Stimulated activated CD4-positive, alpha-beta T cell treated with anti-CD3 and anti-CD28 coated beads, Interleukin-15, amount 100 ng/mL, for 48 hours (primary cell): ENCODE measurements around the gene SUMO1.

Experiments
- DNase-seq, 2 donors: peaks; one replicate each; pipeline ENCODE4 v3.0.0-alpha.2; 2020; ENCODE audit warnings: low read depth in 2 of 2

The SUMO1 gene

GRCh38 chr2:202201220-202202160 is 36.9 kb downstream of the SUMO1 start:
- DNase-seq, result no peak

GRCh38 chr2:202196727-202197126 is 41.7 kb downstream of the SUMO1 start:
- no peak for DNase-seq

DNA sequence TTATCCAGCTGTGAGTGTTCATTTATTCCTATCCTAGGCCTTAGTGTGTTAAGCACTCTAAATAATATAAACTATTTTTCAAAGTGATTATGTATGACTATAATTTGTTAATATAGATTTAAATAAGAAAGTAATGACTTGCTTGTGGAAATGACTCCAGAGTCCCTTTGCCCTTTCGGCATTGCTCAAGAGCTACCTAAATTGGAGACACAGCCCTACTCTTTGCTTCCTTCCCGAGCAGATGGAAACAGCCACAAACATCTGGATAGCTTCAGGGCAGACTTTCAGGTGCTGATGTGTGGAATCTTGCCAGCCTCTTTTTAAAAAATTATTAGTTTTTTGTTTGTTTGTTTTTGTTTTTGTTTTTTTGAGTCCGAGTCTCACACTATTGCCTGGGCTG is 44.0 kb downstream of the SUMO1 start:
- no peak for DNase-seq

GRCh38 chr2:202193881-202194353 is 44.5 kb downstream of the SUMO1 start:
- no peak for DNase-seq

DNA sequence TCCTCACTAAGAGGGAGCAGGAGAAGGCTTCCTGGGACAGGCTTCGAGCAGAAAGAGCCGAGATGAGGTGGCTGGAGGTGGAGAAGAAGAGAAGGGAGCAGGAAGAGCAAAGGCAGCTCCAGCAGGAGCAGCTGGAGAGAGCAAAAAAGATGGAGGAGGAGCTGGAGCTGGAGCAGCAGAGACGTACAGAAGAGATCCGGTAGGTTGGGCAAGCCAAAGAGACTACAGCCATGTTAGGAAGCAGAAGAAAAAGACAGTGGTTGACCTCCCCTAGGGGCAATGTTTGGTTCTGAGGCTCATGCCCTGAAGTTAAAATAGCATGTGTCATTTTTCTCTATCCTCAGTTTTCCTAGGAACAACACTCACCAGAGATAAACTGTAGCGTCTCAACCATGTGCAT is 45.1 kb downstream of the SUMO1 start:
- no peak for DNase-seq

DNA sequence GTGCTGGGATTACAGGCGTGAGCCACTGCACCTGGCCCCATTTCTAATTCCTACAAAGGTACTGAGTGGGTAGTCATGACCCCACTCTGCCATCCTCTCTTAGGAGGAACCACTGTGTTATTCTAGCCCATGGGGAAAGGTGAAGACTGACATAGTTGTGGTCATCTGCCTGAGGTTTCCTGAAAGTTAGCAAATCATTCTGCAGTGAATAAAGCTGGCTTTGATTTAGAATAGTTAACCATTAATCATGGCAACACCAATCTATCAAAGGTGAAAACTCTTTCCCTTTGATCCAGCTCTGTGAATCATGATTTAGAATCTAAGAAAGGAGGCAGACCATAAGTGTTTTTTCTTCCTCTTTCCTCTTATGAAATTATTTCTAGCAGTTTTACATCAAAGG is 50.8 kb downstream of the SUMO1 start:
- DNase-seq, result no peak

DNA sequence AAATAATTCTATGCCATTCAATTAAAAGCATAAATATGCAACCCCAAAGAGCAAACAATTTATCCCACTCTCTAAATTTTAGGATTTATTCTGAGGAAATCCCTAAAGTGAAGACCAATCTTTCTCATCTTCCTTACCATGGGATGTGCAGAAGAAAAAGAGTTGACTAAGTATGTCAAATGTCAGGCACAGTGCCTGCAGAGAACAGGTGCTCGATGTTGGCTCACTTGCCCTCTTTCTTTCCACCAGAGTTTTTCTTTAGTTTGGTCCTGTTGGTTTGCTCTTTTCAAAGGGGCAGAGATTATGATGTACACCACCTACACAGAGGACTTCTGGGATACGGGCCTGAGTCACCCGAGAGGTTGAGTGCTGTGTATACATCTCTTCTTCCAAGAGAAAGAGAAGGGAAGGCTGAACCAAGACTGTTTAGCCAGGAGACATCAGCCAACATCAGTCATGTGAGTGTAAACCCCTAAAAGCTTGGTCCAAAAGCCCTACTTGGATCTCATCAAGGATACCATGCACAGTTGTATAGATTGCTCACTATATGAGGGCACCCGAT is 51.7 kb downstream of the SUMO1 start:
- no peak for DNase-seq

DNA sequence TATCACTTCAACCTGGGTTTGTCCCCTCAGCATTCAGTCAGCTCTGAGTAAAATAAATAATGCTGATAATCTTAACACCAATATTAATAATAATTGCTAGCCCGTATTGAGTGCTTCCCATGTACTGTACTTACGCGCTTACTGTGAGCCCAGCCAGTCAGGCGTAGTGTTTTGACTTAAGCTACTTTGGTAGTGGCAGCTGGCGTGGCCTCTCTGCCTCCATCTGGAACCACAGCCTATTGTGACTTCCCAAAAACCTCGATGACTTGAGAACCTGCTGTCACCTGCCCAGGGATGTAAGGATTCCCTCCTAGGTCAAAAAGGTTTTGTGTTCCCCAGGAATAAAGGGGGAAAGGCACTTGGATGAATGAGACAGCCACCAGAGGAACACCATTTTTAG is 53.2 kb downstream of the SUMO1 start:
- DNase-seq, result no peak

DNA sequence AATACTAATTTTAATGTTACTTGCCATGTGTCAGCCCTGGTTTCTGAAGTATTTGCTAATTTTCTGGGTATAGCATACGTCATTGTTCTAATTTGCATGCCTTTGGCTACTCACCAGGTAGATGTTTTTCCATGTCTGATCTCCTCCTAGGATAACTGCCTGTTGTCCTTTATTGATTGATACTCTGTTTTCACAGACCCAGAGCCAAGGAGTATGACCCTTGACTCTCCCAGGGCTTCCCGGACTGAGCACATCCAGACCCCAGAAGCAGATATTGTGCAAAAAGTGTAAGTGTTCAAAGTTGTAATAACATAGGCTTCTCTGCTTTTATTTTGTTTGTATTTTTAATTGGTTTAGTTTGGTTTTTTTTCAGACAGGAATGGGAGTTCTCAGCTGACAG is 53.8 kb downstream of the SUMO1 start:
- DNase-seq, result no peak

GRCh38 chr2:202178346-202178958 is 59.9 kb downstream of the SUMO1 start:
- DNase-seq, result peak; percentile 10 to 53

GRCh38 chr2:202172439-202173211 is 65.8 kb downstream of the SUMO1 start:
- DNase-seq, result peak in 1 of 2 donors; percentile 27

- no peak for DNase-seq
These were observed 67.1 kb downstream of the SUMO1 start for GRCh38 chr2:202171241-202171825.

DNA sequence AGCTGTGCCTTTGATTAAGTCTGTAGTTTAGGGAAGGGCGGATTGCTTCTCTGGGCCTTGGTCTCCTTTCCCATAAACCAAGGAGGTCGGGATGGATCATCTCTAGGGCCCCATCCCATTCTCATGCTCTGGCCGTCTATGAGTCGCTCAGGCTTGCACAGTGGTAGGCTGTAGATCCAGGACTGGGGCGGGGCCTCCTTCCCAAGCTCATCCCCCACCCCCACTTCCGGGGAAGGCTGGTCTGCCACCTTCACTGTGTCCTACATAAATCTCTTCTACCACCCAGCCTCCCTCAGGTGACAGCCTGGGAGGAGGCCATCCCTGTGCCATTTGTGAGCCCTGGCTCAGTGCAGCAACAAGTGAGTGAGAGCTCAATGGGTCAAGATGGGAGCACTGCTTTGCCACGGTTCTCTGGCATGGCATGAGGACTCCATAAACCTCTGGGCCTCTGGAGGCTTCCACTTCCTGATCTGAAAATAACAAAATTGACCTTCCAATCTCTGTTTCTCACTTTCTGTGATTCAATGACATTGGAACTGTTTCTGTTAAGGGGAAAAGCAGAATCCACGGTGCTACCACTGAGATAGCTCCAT is 68.5 kb downstream of the SUMO1 start:
- no peak for DNase-seq

GRCh38 chr2:202169131-202169530 is 69.3 kb downstream of the SUMO1 start:
- DNase-seq, result no peak

GRCh38 chr2:202165945-202166344 is 72.5 kb downstream of the SUMO1 start:
- DNase-seq, result no peak

DNA sequence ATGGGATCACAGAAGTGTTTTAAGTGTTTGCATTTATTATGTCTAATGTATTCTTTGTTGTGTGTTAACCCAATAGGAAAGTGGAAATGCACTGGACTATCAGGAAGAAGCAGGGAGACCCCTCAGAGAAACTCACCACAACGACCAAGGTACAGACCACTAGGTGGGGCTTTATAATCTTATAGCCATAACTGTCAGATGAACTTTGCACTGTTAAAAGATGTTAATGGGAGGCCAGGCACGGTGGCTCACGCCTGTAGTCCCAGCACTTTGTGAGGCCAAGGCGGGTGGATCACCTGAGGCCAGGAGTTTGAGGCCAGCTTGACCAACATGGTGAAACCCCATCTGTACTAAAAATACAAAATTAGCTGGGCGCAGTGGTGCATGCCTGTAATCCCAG is 73.2 kb downstream of the SUMO1 start:
- DNase-seq, result no peak

- no peak for DNase-seq
These were observed 74.0 kb downstream of the SUMO1 start for GRCh38 chr2:202164411-202164810.

GRCh38 chr2:202161151-202161835 is 77.1 kb downstream of the SUMO1 start:
- DNase-seq, result no peak

DNA sequence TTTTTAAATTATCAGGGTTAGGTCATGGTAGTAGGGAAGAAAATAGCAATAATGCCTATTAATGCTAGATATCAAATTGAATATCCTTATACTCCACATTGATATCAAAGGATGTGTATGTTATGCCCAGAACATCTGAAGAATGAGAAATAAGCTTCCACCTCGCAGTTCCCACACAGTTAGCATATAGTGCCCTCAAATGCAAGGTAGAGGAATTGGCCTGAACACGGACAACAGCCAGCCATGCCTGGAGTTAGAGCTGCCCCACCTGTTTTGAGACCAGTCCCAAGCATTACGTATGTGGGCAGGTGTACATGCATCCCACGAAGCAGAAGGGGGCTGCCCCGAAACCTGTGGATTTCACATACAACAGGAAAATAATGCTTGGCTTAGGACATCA is 79.6 kb downstream of the SUMO1 start:
- no peak for DNase-seq

- no peak for DNase-seq
These were observed 81.0 kb downstream of the SUMO1 start for GRCh38 chr2:202157211-202157990.
